Stimulated activated CD8-positive, alpha-beta memory T cell treated with anti-CD3 and anti-CD28 coated beads, Interleukin-7, amount 100 ng/mL, for 1 hour (primary cell): Measurements from ENCODE around the gene LYVE1.

Experiments
- DNase-seq, 2 donors: peaks; one replicate each; pipeline ENCODE4 v3.0.0-alpha.2; 2020; ENCODE audit warnings: low read depth in 2 of 2

LYVE1 gene

GRCh38 chr11:10592331-10592730 lies 23.9 kb upstream of the LYVE1 start:
- no peak for DNase-seq

DNA sequence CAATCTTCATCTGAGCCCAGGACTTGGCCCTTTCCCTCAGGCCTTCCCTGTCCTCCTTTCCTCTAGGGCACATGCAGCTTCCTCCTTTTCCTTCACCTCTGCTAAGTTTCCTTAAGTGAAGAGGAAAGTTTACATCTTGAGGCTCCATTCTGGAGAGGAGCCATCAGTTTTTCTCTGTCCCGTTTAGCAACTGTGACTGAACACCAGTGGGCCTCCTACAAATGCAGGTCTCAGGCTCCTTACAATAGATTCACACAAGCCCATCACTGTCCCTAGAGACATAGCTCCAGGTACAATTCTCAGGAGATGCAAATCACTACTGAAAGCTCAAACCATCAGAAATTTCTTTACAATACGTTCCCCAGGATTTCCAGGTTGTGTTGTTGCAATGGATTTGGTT lies 23.3 kb upstream of the LYVE1 start:
- no peak for DNase-seq

DNA sequence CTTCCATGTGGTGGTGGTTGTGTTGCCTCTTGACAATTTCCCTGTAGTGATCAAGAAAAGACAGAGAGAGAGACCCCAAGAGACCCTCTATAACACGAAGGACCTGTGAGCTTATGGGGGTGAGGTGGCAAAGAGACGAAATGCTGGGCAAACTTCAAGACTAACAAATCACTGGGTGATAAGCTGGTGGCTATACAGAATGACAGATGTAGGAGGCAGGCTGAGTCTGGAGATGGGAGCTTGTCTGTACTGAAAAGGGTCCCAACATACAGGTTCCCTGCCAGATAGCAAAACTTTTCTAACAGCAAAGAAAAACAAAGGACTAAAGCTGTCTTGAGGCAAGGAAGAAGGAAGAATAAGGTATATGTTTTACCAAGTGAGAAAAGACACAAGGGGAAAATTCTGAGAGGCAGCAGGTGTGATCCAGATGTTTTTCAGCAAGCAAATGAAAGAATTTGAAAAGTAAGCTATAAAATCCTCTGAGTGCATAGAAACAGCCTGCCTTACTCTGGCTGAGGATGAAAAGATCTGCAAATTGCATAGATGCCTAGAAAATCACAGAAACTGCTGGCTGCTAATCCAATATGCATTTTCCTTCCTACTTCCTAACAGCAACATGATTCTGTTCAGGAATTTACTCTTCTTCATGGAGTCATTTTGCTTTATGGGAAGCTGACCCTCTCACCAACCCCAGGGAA lies 21.9 kb upstream of the LYVE1 start:
- DNase-seq, result no peak

GRCh38 chr11:10588904-10589303 lies 20.4 kb upstream of the LYVE1 start:
- no peak for DNase-seq

- DNase-seq, result no peak
Measured at GRCh38 chr11:10587995-10588394, 19.5 kb upstream of the LYVE1 start.

GRCh38 chr11:10587388-10587787 lies 18.9 kb upstream of the LYVE1 start:
- DNase-seq, result no peak

- DNase-seq, result no peak
Measured at GRCh38 chr11:10584071-10584501, 15.6 kb upstream of the LYVE1 start.

DNA sequence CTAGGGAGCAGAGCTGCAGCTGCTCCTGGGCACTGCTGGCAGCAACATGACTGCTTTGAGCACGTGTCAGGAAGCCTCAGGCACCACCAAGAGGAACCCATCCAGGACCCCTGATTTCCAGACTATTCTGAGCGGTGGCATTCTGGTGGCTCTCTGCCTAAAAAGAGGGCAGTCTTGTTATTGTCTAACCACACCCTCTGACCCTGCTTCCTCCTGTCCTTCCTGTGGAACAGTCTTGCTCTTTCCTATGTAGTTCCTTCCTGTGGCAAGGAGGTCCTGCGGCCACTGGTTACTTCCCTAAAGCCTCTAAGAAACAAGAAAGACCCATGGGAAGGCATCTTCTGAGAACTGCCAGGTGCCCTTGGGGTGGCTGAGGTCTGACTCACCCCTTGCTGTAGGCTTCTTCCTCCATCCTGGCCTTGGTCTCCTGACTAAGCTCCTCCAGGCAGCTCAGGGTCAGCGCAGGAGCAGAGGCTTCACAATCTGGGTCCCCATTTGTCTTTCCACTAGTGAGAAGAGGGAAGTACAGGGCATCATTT lies 13.1 kb upstream of the LYVE1 start:
- DNase-seq, result no peak

DNA sequence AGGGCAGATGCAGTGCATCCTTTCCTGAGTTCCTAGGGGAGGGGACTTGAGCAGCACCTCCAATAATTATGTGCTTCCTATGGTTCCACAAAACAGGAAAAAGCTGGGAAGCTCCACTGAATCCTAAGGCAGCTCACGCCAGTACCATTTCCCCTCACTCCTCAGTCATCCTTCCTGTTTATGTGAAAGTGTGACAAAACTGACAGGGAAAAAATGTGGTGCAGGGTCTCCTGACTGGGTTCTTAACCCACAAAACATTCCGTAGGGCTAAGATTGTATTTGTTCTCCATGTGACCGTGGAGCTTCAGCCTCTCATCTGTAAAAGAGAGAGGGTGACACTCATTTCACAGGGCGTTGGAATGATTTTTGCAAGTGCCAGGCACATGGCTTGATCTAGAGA lies 12.2 kb upstream of the LYVE1 start:
- DNase-seq, result no peak

DNA sequence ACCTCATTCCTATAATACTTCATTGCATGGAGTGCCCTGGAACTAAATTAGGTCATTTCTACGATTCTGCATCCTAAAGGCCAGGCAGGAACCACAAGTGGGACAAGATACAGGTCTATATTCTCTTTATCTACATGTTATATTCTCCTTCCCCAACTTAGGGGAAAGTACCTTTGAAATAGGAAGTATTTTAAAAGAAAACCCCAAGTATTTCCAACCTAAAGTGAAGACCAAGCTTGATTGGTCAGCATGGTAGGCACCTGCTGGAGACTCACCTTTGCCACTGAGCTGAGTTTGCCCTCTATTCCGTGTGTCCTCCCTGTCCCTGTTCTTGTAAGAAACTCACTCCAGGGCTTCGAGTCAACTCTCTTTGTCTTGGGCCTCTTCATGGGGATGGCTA lies 11.2 kb upstream of the LYVE1 start:
- DNase-seq, result no peak

DNA sequence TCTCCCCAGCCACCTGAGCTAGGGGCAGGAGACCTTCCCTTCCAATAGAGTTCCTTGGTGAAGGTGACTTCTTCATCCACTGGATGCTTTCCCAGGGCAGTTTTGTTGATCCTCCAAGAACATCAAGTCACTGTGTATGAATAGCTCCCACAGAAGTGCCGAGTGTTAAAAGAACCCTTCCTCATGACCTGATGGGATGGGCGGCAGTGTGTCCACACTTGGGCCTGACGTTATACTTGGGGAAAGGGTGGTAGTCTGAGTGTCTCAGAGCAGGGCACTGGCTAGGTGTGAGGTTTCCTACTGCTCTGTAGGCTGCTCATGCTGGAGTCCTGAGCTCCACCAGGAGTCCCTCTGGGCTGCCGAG lies 7.6 kb upstream of the LYVE1 start:
- no peak for DNase-seq

- no peak for DNase-seq
Measured at GRCh38 chr11:10575346-10576034, 7.0 kb upstream of the LYVE1 start.

- DNase-seq, result no peak
Measured at GRCh38 chr11:10573556-10573955, 5.1 kb upstream of the LYVE1 start.

DNA sequence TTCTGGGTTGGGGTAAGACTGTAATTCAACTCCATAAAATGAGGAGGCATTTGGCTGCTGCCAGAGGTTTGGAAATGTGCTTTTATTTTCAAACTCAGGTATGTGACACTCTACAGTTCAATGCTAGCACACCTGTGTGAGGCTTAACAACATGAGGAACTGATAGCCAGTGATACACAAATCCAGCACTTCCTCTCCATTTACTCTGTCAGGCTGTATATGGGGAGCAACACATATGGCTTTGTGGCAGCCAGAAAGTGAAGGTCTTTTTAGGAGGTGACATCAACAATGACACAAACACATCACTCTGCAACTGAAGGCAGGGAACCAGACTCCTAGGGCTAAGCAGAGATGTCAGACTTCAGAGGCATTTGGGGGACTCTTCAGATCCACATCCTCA lies 4.6 kb upstream of the LYVE1 start:
- no peak for DNase-seq

DNA sequence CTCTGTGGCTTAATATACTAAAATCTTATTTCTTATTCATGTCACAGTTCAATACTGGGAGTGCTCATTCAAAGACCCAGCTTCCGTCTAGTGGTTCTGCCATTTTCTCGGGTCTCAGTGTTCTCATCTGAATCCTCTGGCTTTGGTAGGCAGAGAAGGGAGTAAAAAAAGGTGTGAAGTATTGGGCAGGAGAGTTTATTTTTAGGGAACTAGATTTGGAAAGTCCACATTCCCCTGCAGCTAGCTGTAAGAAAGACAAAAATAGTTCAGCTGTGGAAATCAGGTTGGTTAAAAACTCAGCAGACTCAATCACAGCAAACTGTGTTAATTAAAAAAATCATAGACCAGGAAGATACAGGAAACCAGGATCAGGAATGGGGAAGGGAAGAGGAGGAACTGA lies 4.1 kb upstream of the LYVE1 start:
- no peak for DNase-seq

GRCh38 chr11:10567446-10567845 lies 1.0 kb downstream of the LYVE1 start:
- DNase-seq, result no peak

DNA sequence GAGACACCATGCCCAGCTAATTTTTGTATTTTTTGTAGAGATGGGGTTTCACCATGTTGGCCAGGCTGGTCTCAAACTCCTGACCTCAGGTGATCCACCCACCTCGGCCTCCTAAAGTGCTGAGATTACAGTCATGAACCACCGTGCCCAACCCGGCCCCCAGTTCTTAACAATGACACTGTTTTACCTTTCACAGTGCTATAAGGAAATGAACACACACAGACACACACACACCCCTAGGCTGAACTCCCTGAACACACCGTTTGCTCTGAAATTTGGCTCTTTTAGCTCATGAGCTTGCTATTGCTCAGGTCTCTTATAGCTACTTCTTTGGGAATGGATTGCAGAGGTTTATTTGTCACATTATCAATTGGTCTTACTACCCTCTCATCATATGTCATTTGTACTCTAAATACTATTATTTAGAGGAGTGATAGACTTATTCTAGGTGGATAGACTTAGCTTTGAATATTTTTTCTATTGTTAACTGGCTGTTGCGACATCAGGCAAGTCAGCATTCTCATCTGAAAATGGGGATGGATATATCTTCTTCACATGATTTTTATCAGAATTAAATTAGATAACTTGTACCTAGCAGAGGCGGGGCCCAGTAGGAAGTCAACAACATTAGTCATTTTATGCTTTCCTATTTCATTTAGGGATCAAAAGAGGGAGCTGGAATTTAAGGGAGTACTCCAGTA lies 2.1 kb downstream of the LYVE1 start:
- DNase-seq, result no peak

DNA sequence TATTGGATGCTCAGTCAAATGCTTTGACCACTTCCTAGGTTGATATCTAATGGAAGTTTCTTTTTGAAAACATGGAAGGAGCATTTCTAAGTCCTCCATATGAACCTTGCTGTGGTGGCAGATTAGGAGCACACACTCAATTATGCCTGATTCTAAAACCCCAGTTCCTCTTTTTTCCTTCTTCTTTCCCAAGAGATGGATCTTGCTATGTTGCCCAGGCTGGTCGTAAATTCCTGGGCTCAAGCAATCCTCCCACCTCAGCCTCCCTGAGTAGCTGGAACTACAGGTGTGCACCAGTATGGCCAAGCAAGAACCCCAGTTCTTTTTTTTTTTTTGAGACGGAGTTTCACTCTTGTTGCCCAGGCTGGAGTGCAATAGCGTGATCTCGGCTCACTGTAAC lies 3.0 kb downstream of the LYVE1 start:
- no peak for DNase-seq

GRCh38 chr11:10564696-10565318 lies 3.7 kb downstream of the LYVE1 start:
- no peak for DNase-seq

DNA sequence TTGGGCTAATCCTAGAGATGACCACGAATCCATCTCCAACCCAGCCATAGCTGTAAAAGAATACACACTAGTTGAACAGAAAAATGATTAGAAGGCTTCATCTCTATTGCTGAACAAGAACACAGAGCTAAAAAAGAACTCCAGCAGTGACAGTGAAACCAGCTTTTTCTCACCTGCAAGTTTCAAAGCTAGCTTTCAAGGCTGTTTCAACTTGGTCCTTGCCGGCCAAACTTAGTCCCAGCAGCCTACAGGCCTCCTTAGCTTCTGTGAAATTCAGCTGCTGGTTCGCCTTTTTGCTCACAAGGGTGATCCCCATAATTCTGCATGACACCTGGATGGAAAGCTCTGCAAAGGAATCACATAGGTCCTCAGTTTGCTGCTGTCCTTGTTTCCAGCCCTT lies 4.4 kb downstream of the LYVE1 start:
- no peak for DNase-seq

DNA sequence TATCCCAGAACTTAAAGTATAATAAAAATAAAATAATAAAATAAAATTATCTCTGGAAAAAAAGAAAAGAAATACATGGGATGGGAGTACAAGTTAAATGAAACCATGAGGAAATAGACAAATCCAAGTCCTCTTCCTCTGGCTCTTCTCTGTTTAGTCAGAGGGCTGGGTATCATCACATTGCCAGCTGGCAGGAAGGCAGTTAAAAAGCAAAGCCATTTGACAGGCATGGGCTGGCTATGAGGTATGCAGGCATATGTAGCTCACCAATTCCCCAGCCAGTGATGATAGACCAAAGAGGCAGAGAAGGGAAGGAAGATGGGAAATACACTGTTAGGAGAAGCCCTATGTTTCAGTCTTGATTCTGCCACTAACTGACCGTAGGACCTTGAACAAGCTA lies 6.5 kb downstream of the LYVE1 start:
- no peak for DNase-seq

DNA sequence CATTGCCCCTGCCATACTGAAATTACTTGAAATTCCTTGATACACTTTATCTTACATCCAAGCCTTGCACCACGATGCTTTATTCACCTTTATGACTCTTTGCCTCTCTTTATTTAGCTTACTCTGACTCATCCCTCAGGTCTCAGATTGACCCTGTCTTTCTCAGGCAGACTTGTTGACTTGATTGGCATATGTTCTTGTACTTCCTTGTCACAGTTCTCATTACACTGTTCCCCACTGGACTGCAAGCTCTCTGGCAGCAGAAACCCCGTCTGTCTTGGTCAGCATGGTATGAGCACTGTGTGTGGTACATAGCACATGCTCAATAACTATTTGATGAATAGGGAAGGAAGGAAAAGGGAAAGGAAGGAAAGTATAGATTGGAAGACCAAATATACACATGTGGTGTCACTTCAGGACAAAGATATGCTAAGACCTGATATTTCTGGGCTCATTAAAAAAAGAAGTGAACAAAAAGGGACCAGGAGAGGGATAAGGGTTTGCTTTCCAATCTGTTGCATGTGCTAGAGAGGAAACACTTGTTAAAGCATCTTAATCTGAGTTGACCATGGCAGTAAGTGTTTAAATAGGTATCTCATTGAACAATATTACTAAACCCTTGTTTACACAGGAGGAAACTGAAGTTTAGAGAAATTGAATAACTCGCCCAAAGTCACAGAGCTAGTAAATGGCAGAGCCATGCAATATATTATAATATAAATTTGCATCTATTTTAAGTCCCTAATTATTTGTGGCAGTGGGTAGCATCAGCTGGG lies 7.2 kb downstream of the LYVE1 start:
- DNase-seq, result no peak
